HEK293 (cell line): ENCODE results near the gene ITGA8.

Experiments
- CTCF ChIA-PET: fragments of 350-600 bp; formaldehyde crosslinking; extraction: SDS; loops from one replicate; lab custom pipeline; 2021; ENCODE audit warnings: antibody characterized with exemption; lab: Yijun Ruan, JAX
- POLR2A ChIA-PET: fragments of 300-600 bp; formaldehyde crosslinking; extraction: SDS; loops from one replicate; lab custom pipeline; 2020; ENCODE audit warnings: antibody characterized with exemption, inconsistent platforms; lab: Yijun Ruan, JAX
- H3K27ac ChIP-seq: fragments of 200-500 bp; sonication (Bioruptor generic); 2 replicates; pipeline ENCODE4 v1.5.1; 2014; ENCODE audit warnings: low read depth, low read length, control low read depth, inconsistent platforms; ENCODE audit errors: extremely low read depth
- H3K36me3 ChIP-seq, 2 experiments: fragments of 200-500 bp in 1 of 2; sonication (Bioruptor generic) in 1 of 2; 1 replicate in 1 of 2; 2 replicates in 1 of 2; pipeline ENCODE4 v1.5.1; 2014 to 2017; ENCODE audit warnings: inconsistent platforms in 2 of 2, low read length in 2 of 2; ENCODE audit not compliant: control insufficient read depth in 2 of 2, insufficient read depth in 1 of 2
- H3K4me1 ChIP-seq: fragments of 200-500 bp; sonication (Bioruptor generic); 2 replicates; pipeline ENCODE4 v1.5.1; 2014; ENCODE audit warnings: mild to moderate bottlenecking, low read length, inconsistent platforms; ENCODE audit not compliant: control insufficient read depth, insufficient read depth
- H3K4me3 ChIP-seq: 2 replicates; pipeline ENCODE4 v1.5.1; 2011; ENCODE audit warnings: low read depth, mild to moderate bottlenecking, control low read depth, low read length, moderate library complexity
- H3K9me3 ChIP-seq: fragments of 200-500 bp; sonication (Bioruptor generic); 2 replicates; pipeline ENCODE4 v1.5.1; 2014; ENCODE audit warnings: low read depth, low read length, inconsistent platforms; ENCODE audit not compliant: control insufficient read depth, insufficient read depth
- EGR2 ChIP-seq: fragments of 450-650 bp; formaldehyde crosslinking; IDR thresholded peaks from 2 replicates; pipeline ENCODE4 v1.5.1; 2016; ENCODE audit warnings: low read depth, missing biosample characterization, missing genetic modification characterization
- FEZF1 ChIP-seq: fragments of 450-650 bp; formaldehyde crosslinking; IDR thresholded peaks from 2 replicates; pipeline ENCODE4 v1.5.1; 2016; ENCODE audit warnings: missing biosample characterization, missing genetic modification characterization
- MYNN ChIP-seq: fragments of 450-650 bp; formaldehyde crosslinking; IDR thresholded peaks from 2 replicates; pipeline ENCODE4 v1.5.1; 2016; ENCODE audit warnings: missing biosample characterization, missing genetic modification characterization, borderline replicate concordance
- SCRT1 ChIP-seq: fragments of 450-650 bp; formaldehyde crosslinking; IDR thresholded peaks from 2 replicates; pipeline ENCODE4 v1.5.1; 2016; ENCODE audit warnings: missing biosample characterization, missing genetic modification characterization, borderline replicate concordance
- SP7 ChIP-seq: fragments of 450-650 bp; formaldehyde crosslinking; IDR thresholded peaks from 2 replicates; pipeline ENCODE4 v1.5.1; 2016; ENCODE audit warnings: missing biosample characterization, missing genetic modification characterization
- WT1 ChIP-seq: fragments of 450-650 bp; formaldehyde crosslinking; IDR thresholded peaks from 2 replicates; pipeline ENCODE4 v1.5.1; 2016; ENCODE audit warnings: missing biosample characterization, missing genetic modification characterization
- ZBTB11 ChIP-seq: fragments of 450-650 bp; formaldehyde crosslinking; conservative IDR thresholded peaks from 2 replicates; pipeline ENCODE4 v1.5.1; 2016; ENCODE audit warnings: low read depth, missing biosample characterization, missing genetic modification characterization
- ZBTB20 ChIP-seq: fragments of 450-650 bp; formaldehyde crosslinking; IDR thresholded peaks from 2 replicates; pipeline ENCODE4 v1.5.1; 2016; ENCODE audit warnings: missing biosample characterization, missing genetic modification characterization
- ZFP37 ChIP-seq: fragments of 450-650 bp; formaldehyde crosslinking; IDR thresholded peaks from 2 replicates; pipeline ENCODE4 v1.5.1; 2016; ENCODE audit warnings: missing biosample characterization, missing genetic modification characterization
- ZIC2 ChIP-seq: fragments of 450-650 bp; formaldehyde crosslinking; IDR thresholded peaks from 2 replicates; pipeline ENCODE4 v1.5.1; 2016; ENCODE audit warnings: missing biosample characterization, missing genetic modification characterization
- ZNF140 ChIP-seq: fragments of 450-650 bp; formaldehyde crosslinking; IDR thresholded peaks from 2 replicates; pipeline ENCODE4 v1.5.1; 2016; ENCODE audit warnings: missing biosample characterization, missing genetic modification characterization
- ZNF146 ChIP-seq: fragments of 450-650 bp; formaldehyde crosslinking; IDR thresholded peaks from 2 replicates; pipeline ENCODE4 v1.5.1; 2016; ENCODE audit warnings: missing biosample characterization, missing genetic modification characterization
- ZNF157 ChIP-seq: fragments of 450-650 bp; formaldehyde crosslinking; IDR thresholded peaks from 2 replicates; pipeline ENCODE4 v1.5.1; 2016; ENCODE audit warnings: missing biosample characterization, missing genetic modification characterization
- ZNF26 ChIP-seq: fragments of 450-650 bp; formaldehyde crosslinking; IDR thresholded peaks from 2 replicates; pipeline ENCODE4 v1.5.1; 2016; ENCODE audit warnings: missing biosample characterization, missing genetic modification characterization
- ZNF302 ChIP-seq: fragments of 450-650 bp; formaldehyde crosslinking; IDR thresholded peaks from 2 replicates; pipeline ENCODE4 v1.5.1; 2016; ENCODE audit warnings: missing biosample characterization, missing genetic modification characterization, low read depth
- ZNF391 ChIP-seq: fragments of 450-650 bp; formaldehyde crosslinking; IDR thresholded peaks from 2 replicates; pipeline ENCODE4 v1.5.1; 2016; ENCODE audit warnings: low read depth, missing biosample characterization, missing genetic modification characterization, borderline replicate concordance
- ZNF544 ChIP-seq: fragments of 450-650 bp; formaldehyde crosslinking; IDR thresholded peaks from 2 replicates; pipeline ENCODE4 v1.5.0; 2017; ENCODE audit warnings: missing biosample characterization, missing genetic modification characterization
- ZNF596 ChIP-seq: fragments of 450-650 bp; IDR thresholded peaks from 2 replicates; pipeline ENCODE4 v1.5.0; 2018; ENCODE audit warnings: missing biosample characterization, mild to moderate bottlenecking, missing genetic modification characterization, moderate library complexity
- ZNF621 ChIP-seq: fragments of 450-650 bp; formaldehyde crosslinking; IDR thresholded peaks from 2 replicates; pipeline ENCODE4 v1.5.1; 2017; ENCODE audit warnings: missing biosample characterization, missing genetic modification characterization
- ZNF624 ChIP-seq: fragments of 450-650 bp; formaldehyde crosslinking; IDR thresholded peaks from 2 replicates; pipeline ENCODE4 v1.5.1; 2017; ENCODE audit warnings: missing biosample characterization, missing genetic modification characterization
- ZNF707 ChIP-seq: fragments of 450-650 bp; formaldehyde crosslinking; IDR thresholded peaks from 2 replicates; pipeline ENCODE4 v1.5.1; 2016; ENCODE audit warnings: missing biosample characterization, missing genetic modification characterization
- TF ChIP-seq, protein P1 (sequence below): fragments of 450-650 bp; formaldehyde crosslinking; IDR thresholded peaks from 2 replicates; pipeline ENCODE4 v1.5.1; 2016; ENCODE audit warnings: missing biosample characterization, missing genetic modification characterization, borderline replicate concordance
- TF ChIP-seq, protein P2 (sequence below): fragments of 450-650 bp; formaldehyde crosslinking; IDR thresholded peaks from 2 replicates; pipeline ENCODE4 v1.5.1; 2016; ENCODE audit warnings: missing biosample characterization, missing genetic modification characterization

ITGA8 gene

DNA sequence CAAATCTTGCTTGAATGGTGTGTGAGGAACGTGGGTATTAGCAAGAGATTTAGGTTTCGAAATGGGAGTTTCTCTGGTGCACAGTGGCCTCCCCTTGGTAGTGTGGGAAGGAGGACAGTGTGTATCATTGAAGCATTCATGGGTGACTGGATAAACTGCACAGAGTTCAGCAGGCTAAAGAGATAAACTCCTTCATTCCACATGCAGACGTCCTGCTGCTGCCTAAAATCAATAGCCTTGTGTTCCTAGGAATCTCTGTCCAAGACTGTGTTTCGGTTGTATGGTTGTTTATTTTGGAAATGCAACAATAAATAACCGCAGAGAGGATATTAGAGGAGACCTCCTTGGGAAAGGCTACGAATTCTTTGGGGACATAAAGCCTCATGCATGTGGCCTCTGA is 247.7 kb downstream of the ITGA8 start:
- H3K4me3 ChIP-seq = no peak overlapping the region
- POLR2A ChIA-PET = no interaction called here
- no peaks in the 10 kb centered on the region for H3K9me3 ChIP-seq
- no peaks in the 10 kb centered on the region for H3K36me3 ChIP-seq
- peak overlapping the region; percentile 65; the same call in 1 of the 2 replicates for H3K27ac ChIP-seq
- peaks cover 20% of the 10 kb centered on the region for H3K4me1 ChIP-seq
- no peak for TF ChIP-seq SP7 (tag by site-specific recombination)
- 0 out of 2 replicates have a peak, but pooled peaks have one; percentile 14 for TF ChIP-seq FEZF1
- 0 out of 2 replicates have a peak, but pooled peaks have one; percentile 18 for TF ChIP-seq WT1 (tag by site-specific recombination)
- TF ChIP-seq ZBTB11 (tag by site-specific recombination) = no peak
- TF ChIP-seq, protein P1, sequence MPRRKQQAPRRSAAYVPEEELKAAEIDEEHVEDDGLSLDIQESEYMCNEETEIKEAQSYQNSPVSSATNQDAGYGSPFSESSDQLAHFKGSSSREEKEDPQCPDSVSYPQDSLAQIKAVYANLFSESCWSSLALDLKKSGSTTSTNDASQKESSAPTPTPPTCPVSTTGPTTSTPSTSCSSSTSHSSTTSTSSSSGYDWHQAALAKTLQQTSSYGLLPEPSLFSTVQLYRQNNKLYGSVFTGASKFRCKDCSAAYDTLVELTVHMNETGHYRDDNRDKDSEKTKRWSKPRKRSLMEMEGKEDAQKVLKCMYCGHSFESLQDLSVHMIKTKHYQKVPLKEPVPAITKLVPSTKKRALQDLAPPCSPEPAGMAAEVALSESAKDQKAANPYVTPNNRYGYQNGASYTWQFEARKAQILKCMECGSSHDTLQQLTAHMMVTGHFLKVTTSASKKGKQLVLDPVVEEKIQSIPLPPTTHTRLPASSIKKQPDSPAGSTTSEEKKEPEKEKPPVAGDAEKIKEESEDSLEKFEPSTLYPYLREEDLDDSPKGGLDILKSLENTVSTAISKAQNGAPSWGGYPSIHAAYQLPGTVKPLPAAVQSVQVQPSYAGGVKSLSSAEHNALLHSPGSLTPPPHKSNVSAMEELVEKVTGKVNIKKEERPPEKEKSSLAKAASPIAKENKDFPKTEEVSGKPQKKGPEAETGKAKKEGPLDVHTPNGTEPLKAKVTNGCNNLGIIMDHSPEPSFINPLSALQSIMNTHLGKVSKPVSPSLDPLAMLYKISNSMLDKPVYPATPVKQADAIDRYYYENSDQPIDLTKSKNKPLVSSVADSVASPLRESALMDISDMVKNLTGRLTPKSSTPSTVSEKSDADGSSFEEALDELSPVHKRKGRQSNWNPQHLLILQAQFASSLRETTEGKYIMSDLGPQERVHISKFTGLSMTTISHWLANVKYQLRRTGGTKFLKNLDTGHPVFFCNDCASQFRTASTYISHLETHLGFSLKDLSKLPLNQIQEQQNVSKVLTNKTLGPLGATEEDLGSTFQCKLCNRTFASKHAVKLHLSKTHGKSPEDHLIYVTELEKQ (tag by site-specific recombination) = no peak
- peak; percentile 61 for TF ChIP-seq ZIC2 (tag by site-specific recombination)
- TF ChIP-seq, all 188 proteins: peak for 3
- CTCF ChIA-PET = interaction anchor here (0.6 kb wide), 1 partner anchor 261 kb away, joined by 3 read pairs; no protein-coding TSS in a partner anchor

DNA sequence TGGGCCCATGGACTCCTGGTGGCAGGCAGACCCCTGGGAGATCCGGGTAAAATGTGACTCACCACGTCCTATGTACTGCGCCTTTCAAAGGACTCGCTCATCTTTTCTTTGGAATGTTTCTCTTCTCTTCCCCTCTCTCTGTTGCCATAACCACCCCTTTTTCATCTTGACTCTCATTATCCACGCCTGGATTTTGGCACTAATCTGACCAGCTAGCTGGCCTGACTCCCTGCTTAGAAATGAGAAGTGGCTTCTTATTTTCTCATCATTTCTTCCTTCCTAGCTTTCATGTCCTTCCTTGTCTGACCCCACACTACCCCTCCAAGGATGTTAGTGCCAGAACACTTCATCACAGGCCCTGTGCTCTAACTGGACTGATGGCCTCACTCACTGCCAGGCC is 250.6 kb downstream of the ITGA8 start:
- Histone ChIP-seq H3K27ac (no peak overlapping the region), H3K36me3 (no peaks in the 10 kb centered on the region), H3K4me1 (peaks cover 18% of the 10 kb centered on the region), H3K4me3 (no peak overlapping the region), H3K9me3 (no peaks in the 10 kb centered on the region)
- TF ChIP-seq, protein P2, sequence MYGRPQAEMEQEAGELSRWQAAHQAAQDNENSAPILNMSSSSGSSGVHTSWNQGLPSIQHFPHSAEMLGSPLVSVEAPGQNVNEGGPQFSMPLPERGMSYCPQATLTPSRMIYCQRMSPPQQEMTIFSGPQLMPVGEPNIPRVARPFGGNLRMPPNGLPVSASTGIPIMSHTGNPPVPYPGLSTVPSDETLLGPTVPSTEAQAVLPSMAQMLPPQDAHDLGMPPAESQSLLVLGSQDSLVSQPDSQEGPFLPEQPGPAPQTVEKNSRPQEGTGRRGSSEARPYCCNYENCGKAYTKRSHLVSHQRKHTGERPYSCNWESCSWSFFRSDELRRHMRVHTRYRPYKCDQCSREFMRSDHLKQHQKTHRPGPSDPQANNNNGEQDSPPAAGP (tag by site-specific recombination) = no peak
- TF ChIP-seq ZNF146 = no peak
- TF ChIP-seq ZIC2 (tag by site-specific recombination) = 0 out of 2 replicates have a peak, but pooled peaks have one; percentile 20
- no peak for TF ChIP-seq MYNN
- ChIA-PET CTCF (no interaction called here), POLR2A (no interaction called here)

- H3K4me1 ChIP-seq = no peaks in the 10 kb centered on the region
- no peaks in the 10 kb centered on the region for H3K36me3 ChIP-seq
- no peak overlapping the region for H3K4me3 ChIP-seq
- POLR2A ChIA-PET = no interaction called here
- H3K9me3 ChIP-seq = no peaks in the 10 kb centered on the region
- no peak overlapping the region for H3K27ac ChIP-seq
- CTCF ChIA-PET = interaction anchor here (0.6 kb wide), 1 partner anchor 185 kb away, joined by 9 read pairs; no protein-coding TSS in a partner anchor
- TF ChIP-seq ZNF302 (tag by site-specific recombination) (no peak), ZFP37 (no peak), ZNF596 (tag by site-specific recombination) (no peak), EGR2 (tag by site-specific recombination) (no peak), ZNF544 (tag by site-specific recombination) (no peak), ZNF624 (no peak), ZNF621 (tag by site-specific recombination) (no peak), ZNF140 (tag by site-specific recombination) (no peak), SCRT1 (tag by site-specific recombination) (no peak), ZNF707 (tag by site-specific recombination) (no peak), ZNF157 (no peak), ZNF391 (tag by site-specific recombination) (no peak), ZNF26 (tag by site-specific recombination) (no peak), ZBTB20 (tag by site-specific recombination) (no peak)
These were observed 255.3 kb downstream of the ITGA8 start for GRCh38 chr10:15464381-15464780.
